ENCODE measurements around the gene SART1.

Gene SART1

DNA sequence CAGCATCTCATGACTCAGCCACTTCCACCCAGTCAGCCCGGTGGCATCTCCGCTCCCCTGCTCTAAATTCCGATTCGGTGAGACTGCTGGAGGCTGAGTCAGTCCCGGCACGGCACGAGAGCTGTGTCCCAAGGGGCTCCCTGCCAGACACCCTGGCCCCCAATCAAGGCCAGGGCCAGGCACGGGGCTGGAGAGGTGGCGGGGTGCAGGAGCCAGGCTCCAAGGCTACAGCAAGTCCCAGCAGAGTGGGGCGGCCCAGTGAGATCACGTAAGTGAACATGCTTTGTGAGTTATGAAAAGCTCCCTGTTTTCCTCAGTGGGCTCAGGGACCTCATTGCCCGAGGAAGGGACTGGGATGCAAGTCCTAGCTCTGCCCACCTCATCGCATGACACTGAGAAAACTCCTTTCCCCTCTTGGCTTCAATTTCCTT lies 45.7 kb upstream of the SART1 start:
- H2AFZ ChIP-seq (ENCODE audit: low read length), result no peak overlapping the region
- H3K79me2 ChIP-seq (ENCODE audit: insufficient read depth, low read length), result no peaks in the 10 kb centered on the region
- TF ChIP-seq EZH2 (IDR thresholded peaks at IDR 0.05; ENCODE audit: borderline replicate concordance, low read length) (no peak), CTCF (IDR thresholded peaks at IDR 0.05; ENCODE audit: low read length) (no peak)
- no peak overlapping the region for H3K27ac ChIP-seq (ENCODE audit: low read depth, low read length, poor library complexity, severe bottlenecking)
- H3F3A ChIP-seq (ENCODE audit: insufficient read depth, low read length), result no peaks in the 10 kb centered on the region
- H3K9ac ChIP-seq (ENCODE audit: low read length), result no peak overlapping the region
- H3K36me3 ChIP-seq (ENCODE audit: insufficient read depth, low read length), result no peaks in the 10 kb centered on the region
- no peak overlapping the region for H3K4me2 ChIP-seq (ENCODE audit: low read length)
- H3K27me3 ChIP-seq (ENCODE audit: insufficient read depth, low read length), result no peaks in the 10 kb centered on the region
- H4K20me1 ChIP-seq (ENCODE audit: insufficient read depth, low read length), result no peaks in the 10 kb centered on the region
- peaks cover 24% of the 10 kb centered on the region for H3K4me1 ChIP-seq (ENCODE audit: insufficient read depth, low read length, severe bottlenecking)
- no peaks in the 10 kb centered on the region for H3K9me3 ChIP-seq (ENCODE audit: low read length)
- no peaks in the 10 kb centered on the region for H3K9me2 ChIP-seq (ENCODE audit: low read depth, low read length)
- H3K4me3 ChIP-seq (ENCODE audit: low read depth, low read length, poor library complexity, severe bottlenecking), result no peak overlapping the region

DNA sequence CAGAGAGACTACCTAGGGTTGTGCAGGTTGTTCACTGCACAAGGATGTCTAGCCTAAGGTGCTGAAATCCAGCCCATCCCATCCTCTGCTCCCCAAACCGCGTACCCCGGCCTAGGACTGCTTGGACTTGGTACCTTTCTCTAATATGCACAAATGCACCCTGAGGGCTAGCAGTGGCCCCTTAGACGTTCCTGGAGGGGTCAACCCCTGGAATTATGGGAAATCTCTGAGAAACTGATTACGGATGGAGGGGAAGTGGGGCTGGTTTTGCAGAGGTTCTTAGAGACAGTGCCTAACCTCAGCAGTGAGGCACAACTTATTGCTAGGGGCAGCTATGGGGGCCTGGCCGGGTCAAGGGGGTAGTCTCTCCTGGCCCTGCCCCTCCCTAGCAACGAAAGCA lies 45.1 kb upstream of the SART1 start:
- Histone ChIP-seq H3K79me2 (ENCODE audit: insufficient read depth, low read length) (no peaks in the 10 kb centered on the region), H3F3A (ENCODE audit: insufficient read depth, low read length) (no peaks in the 10 kb centered on the region), H3K27ac (ENCODE audit: low read depth, low read length, poor library complexity, severe bottlenecking) (no peak overlapping the region), H3K9me2 (ENCODE audit: low read depth, low read length) (no peaks in the 10 kb centered on the region), H3K4me3 (ENCODE audit: low read depth, low read length, poor library complexity, severe bottlenecking) (no peak overlapping the region), H3K9me3 (ENCODE audit: low read length) (no peaks in the 10 kb centered on the region), H2AFZ (ENCODE audit: low read length) (no peak overlapping the region), H3K9ac (ENCODE audit: low read length) (no peak overlapping the region), H3K4me1 (ENCODE audit: insufficient read depth, low read length, severe bottlenecking) (peaks cover 24% of the 10 kb centered on the region), H3K36me3 (ENCODE audit: insufficient read depth, low read length) (no peaks in the 10 kb centered on the region), H4K20me1 (ENCODE audit: insufficient read depth, low read length) (no peaks in the 10 kb centered on the region), H3K4me2 (ENCODE audit: low read length) (no peak overlapping the region), H3K27me3 (ENCODE audit: insufficient read depth, low read length) (no peaks in the 10 kb centered on the region)
- TF ChIP-seq CTCF (IDR thresholded peaks at IDR 0.05; ENCODE audit: low read length), result no peak

- Histone ChIP-seq H3K36me3 (ENCODE audit: insufficient read depth, low read length) (no peaks in the 10 kb centered on the region), H3K79me2 (ENCODE audit: insufficient read depth, low read length) (no peaks in the 10 kb centered on the region), H3K4me3 (ENCODE audit: low read depth, low read length, poor library complexity, severe bottlenecking) (no peak overlapping the region), H3K9me2 (ENCODE audit: low read depth, low read length) (no peaks in the 10 kb centered on the region), H4K20me1 (ENCODE audit: insufficient read depth, low read length) (no peaks in the 10 kb centered on the region), H3K9ac (ENCODE audit: low read length) (no peak overlapping the region), H3K4me2 (ENCODE audit: low read length) (no peak overlapping the region), H3K27ac (ENCODE audit: low read depth, low read length, poor library complexity, severe bottlenecking) (no peak overlapping the region), H3K27me3 (ENCODE audit: insufficient read depth, low read length) (no peaks in the 10 kb centered on the region), H3F3A (ENCODE audit: insufficient read depth, low read length) (no peaks in the 10 kb centered on the region), H3K9me3 (ENCODE audit: low read length) (no peaks in the 10 kb centered on the region), H3K4me1 (ENCODE audit: insufficient read depth, low read length, severe bottlenecking) (peaks cover 24% of the 10 kb centered on the region), H2AFZ (ENCODE audit: low read length) (no peak overlapping the region)
- TF ChIP-seq EZH2 (IDR thresholded peaks at IDR 0.05; ENCODE audit: borderline replicate concordance, low read length), result no peak
- no peak for TF ChIP-seq CTCF (IDR thresholded peaks at IDR 0.05; ENCODE audit: low read length)
Measured at GRCh38 chr11:65917077-65917433, 44.5 kb upstream of the SART1 start.

All from OCI-LY1 (cell line).